NB4 (cell line): ENCODE data around the gene RRP12.

Source experiments
- CTCF ChIP-seq: IDR thresholded peaks from one replicate; pipeline ENCODE4 v1.5.1; 2012; ENCODE audit warnings: low read depth, low read length
- MYC ChIP-seq: IDR thresholded peaks from 2 replicates; pipeline ENCODE4 v1.6.1; 2011; ENCODE audit warnings: low read depth, low read length
- POLR2A ChIP-seq: IDR thresholded peaks from 2 replicates; pipeline ENCODE4 v1.6.1; 2011; ENCODE audit warnings: mild to moderate bottlenecking; ENCODE audit not compliant: insufficient read length; ENCODE audit errors: extremely low read depth
- TF ChIP-seq, protein P1 (sequence below): IDR thresholded peaks from 2 replicates; pipeline ENCODE4 v1.6.1; 2011; ENCODE audit warnings: low read depth, low read length

DNA sequence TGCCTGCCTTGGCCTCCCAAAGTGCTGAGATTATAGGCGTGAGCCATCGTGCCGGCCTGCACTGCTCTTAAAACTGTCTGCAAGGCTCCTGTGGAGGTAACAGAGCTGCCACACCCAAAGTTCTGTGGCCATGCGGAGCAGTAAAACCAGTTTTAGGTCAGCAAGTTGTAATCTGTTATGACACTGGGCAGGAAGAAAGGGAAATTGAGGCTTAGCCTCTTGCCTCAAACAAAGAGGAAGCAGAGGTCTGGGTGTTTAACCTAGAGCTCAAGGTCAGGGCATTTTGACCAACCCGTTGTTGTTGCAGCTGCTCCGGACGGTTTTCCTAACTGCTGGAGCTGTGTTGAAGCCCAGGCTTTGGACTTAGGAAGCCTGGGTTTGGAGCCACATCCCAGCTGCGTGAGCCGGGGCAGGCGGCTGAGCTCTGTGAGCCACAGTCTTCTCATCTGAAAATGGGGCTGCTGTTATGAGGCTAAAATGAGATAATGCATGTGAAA lies 7.4 kb upstream of the RRP12 start:
- TF ChIP-seq CTCF, result no peak
- TF ChIP-seq POLR2A, result no peak
- TF ChIP-seq MYC, result peak; percentile 79
- TF ChIP-seq, protein P1, sequence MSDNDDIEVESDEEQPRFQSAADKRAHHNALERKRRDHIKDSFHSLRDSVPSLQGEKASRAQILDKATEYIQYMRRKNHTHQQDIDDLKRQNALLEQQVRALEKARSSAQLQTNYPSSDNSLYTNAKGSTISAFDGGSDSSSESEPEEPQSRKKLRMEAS, result peak; percentile 78
